SU-DHL-6 (cell line): ENCODE measurements around the gene SHC2.

ENCODE experiments used
- H2AFZ ChIP-seq: fragments of 200-600 bp; sonication (generic); 2 replicates; pipeline ENCODE4 v1.6.1; 2014; ENCODE audit warnings: low read depth, mild to moderate bottlenecking, moderate library complexity, mixed read lengths, antibody characterized with exemption, low read length; ENCODE audit not compliant: severe bottlenecking
- H3F3A ChIP-seq: fragments of 200-600 bp; shearing (Covaris generic); 2 replicates; pipeline ENCODE4 v1.6.0; 2016; ENCODE audit warnings: antibody characterized with exemption, mild to moderate bottlenecking; ENCODE audit not compliant: insufficient read depth
- H3K27ac ChIP-seq: fragments of 200-600 bp; sonication (generic); 2 replicates; pipeline ENCODE4 v1.5.1; 2016; ENCODE audit warnings: low read depth, mild to moderate bottlenecking, low read length, moderate library complexity, mixed read lengths
- H3K27me3 ChIP-seq: fragments of 200-600 bp; sonication (generic), shearing (Covaris generic); 2 replicates; pipeline ENCODE4 v1.6.0; 2014; ENCODE audit warnings: mild to moderate bottlenecking, low read length
- H3K36me3 ChIP-seq: fragments of 200-600 bp; sonication (generic); 2 replicates; pipeline ENCODE4 v1.6.1; 2014; ENCODE audit warnings: mild to moderate bottlenecking, low read length, mixed read lengths
- H3K4me2 ChIP-seq: fragments of 300-600, 200-600 bp; shearing (Covaris generic), sonication (generic); 2 replicates; pipeline ENCODE4 v1.6.0; 2014; ENCODE audit warnings: low read length, low read depth, mild to moderate bottlenecking; ENCODE audit not compliant: poor library complexity, severe bottlenecking
- H3K4me3 ChIP-seq: fragments of 200-600 bp; sonication (generic); 2 replicates; pipeline ENCODE4 v1.5.1; 2014; ENCODE audit warnings: antibody characterized with exemption, low read length, mild to moderate bottlenecking, mixed read lengths; ENCODE audit not compliant: insufficient read depth, poor library complexity, severe bottlenecking
- H3K79me2 ChIP-seq: fragments of 200-600 bp; sonication (generic); 2 replicates; pipeline ENCODE4 v1.6.1; 2014; ENCODE audit warnings: mild to moderate bottlenecking, low read length, moderate library complexity; ENCODE audit not compliant: insufficient read depth
- H3K9ac ChIP-seq: fragments of 200-600 bp; sonication (generic); 2 replicates; pipeline ENCODE4 v1.7.0; 2014; ENCODE audit warnings: mild to moderate bottlenecking, low read length
- H3K9me2 ChIP-seq: fragments of 200-600 bp; sonication (generic); replicated peaks from 2 replicates; pipeline ENCODE4 v1.6.1; 2014; ENCODE audit warnings: low read length; ENCODE audit not compliant: insufficient read depth
- H3K9me3 ChIP-seq: fragments of 200-600 bp; sonication (generic); 2 replicates; pipeline ENCODE4 v1.6.1; 2014; ENCODE audit warnings: low read length, mixed read lengths; ENCODE audit not compliant: insufficient read depth
- H4K20me1 ChIP-seq: fragments of 200-600 bp; sonication (generic); 2 replicates; pipeline ENCODE4 v1.6.1; 2014; ENCODE audit warnings: low read depth, mild to moderate bottlenecking, antibody characterized with exemption, low read length, moderate library complexity, mixed read lengths
- EZH2phosphoT487 ChIP-seq: fragments of 200-600 bp; sonication (generic), shearing (Covaris generic); conservative IDR thresholded peaks from 2 replicates; pipeline ENCODE4 v1.6.1; 2018; ENCODE audit warnings: mild to moderate bottlenecking, antibody characterized with exemption, low read length, moderate library complexity, mixed read lengths
- TF ChIP-seq, protein P1 (sequence below): fragments of 200-600 bp; sonication (generic); IDR thresholded peaks from one replicate; pipeline ENCODE4 v1.5.1; 2017; ENCODE audit warnings: antibody characterized with exemption, mild to moderate bottlenecking, low read length, moderate library complexity; ENCODE audit not compliant: insufficient read depth, poor library complexity, severe bottlenecking

Gene SHC2

DNA sequence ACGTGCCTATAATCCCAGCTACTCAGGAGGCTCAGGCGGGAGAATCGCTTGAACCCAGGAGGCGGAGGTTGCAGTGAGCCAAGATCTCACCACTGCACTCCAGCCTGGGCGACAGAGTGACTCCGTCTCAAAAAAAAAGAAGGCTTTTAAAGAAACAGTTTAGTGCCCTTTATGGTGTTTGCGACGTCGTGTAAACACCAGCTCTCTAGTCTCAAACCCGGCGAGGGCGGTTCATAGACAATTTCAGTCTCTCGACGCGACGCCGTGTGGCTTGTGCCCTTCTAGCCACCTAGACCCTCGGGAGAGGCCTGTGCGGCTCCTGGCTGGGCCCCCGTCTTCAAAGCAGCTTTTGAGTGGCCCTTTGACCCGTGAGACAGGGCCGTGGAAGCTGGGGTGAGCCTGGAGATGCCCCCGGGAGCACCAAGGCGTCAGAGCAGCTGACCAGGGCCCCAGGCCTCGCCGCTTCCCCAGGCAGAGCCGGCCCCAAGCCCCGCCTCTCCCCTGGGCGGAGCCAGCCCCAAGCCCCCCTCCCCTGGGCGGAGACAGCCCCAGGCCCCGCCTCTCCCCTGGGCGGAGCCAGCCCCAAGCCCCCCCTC is 30.4 kb upstream of the SHC2 start:
- H3K27me3 ChIP-seq = no peaks in the 10 kb centered on the region
- H3K9me2 ChIP-seq = no peaks in the 10 kb centered on the region
- no peak overlapping the region for H3K9ac ChIP-seq
- H4K20me1 ChIP-seq = no peaks in the 10 kb centered on the region
- no peak overlapping the region for H3K4me2 ChIP-seq
- H3K27ac ChIP-seq = no peak overlapping the region
- no peaks in the 10 kb centered on the region for H3K36me3 ChIP-seq
- no peak overlapping the region for H2AFZ ChIP-seq
- peaks cover 4% of the 10 kb centered on the region for H3F3A ChIP-seq
- H3K4me3 ChIP-seq = no peak overlapping the region
- no peaks in the 10 kb centered on the region for H3K79me2 ChIP-seq
- no peaks in the 10 kb centered on the region for H3K9me3 ChIP-seq
- TF ChIP-seq EZH2phosphoT487 = no peak
- TF ChIP-seq, protein P1, sequence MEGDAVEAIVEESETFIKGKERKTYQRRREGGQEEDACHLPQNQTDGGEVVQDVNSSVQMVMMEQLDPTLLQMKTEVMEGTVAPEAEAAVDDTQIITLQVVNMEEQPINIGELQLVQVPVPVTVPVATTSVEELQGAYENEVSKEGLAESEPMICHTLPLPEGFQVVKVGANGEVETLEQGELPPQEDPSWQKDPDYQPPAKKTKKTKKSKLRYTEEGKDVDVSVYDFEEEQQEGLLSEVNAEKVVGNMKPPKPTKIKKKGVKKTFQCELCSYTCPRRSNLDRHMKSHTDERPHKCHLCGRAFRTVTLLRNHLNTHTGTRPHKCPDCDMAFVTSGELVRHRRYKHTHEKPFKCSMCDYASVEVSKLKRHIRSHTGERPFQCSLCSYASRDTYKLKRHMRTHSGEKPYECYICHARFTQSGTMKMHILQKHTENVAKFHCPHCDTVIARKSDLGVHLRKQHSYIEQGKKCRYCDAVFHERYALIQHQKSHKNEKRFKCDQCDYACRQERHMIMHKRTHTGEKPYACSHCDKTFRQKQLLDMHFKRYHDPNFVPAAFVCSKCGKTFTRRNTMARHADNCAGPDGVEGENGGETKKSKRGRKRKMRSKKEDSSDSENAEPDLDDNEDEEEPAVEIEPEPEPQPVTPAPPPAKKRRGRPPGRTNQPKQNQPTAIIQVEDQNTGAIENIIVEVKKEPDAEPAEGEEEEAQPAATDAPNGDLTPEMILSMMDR = no peak

DNA sequence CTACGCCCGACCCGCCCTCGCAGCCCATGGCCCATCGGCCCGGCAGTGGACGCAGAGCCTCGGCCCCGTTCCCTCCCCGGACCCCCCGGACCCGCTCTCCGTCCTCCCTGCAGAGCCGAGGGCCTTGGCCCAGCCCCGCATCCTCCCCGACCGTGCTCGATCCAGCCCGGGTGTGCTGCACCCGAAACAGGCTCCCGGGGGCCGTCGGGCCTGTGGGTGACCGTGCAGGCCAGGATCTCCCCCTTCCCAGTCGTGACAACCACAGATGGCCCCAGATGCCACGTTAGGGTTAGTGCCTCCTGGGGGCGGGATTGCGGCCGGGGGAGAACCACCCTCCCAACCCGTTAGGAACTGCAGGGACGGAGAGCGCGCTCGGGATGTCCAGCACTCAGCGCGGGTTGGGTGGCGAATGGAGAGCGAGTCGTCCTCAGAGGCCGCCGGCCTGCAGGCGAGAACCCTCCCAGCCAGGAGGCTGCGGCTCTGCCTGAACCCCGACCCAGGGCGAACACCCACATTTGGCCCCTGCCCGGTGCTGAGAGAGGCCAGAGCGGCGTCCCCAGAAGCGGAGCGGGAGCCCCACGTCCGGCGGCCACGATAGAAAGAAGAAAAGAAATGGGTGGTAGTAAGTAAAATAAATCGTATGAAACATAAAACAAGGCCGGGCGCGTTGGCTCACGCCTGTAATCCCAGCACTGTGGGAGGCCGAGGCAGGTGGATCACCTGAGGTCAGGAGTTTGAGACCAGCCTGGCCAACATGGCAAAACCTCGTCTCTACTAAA is 28.8 kb upstream of the SHC2 start:
- Histone ChIP-seq H2AFZ (peak overlapping the region; percentile 79), H3K27ac (no peak overlapping the region), H3K79me2 (no peaks in the 10 kb centered on the region), H3K9me3 (no peaks in the 10 kb centered on the region), H4K20me1 (no peaks in the 10 kb centered on the region), H3K27me3 (no peaks in the 10 kb centered on the region), H3K9ac (peak overlapping the region; percentile 90), H3K36me3 (no peaks in the 10 kb centered on the region), H3K4me2 (peak overlapping the region; percentile 68), H3K4me3 (peak overlapping the region; percentile 75), H3K9me2 (no peaks in the 10 kb centered on the region), H3F3A (peaks cover 4% of the 10 kb centered on the region)
- TF ChIP-seq EZH2phosphoT487 = no peak
- TF ChIP-seq, protein P1 = no peak

DNA sequence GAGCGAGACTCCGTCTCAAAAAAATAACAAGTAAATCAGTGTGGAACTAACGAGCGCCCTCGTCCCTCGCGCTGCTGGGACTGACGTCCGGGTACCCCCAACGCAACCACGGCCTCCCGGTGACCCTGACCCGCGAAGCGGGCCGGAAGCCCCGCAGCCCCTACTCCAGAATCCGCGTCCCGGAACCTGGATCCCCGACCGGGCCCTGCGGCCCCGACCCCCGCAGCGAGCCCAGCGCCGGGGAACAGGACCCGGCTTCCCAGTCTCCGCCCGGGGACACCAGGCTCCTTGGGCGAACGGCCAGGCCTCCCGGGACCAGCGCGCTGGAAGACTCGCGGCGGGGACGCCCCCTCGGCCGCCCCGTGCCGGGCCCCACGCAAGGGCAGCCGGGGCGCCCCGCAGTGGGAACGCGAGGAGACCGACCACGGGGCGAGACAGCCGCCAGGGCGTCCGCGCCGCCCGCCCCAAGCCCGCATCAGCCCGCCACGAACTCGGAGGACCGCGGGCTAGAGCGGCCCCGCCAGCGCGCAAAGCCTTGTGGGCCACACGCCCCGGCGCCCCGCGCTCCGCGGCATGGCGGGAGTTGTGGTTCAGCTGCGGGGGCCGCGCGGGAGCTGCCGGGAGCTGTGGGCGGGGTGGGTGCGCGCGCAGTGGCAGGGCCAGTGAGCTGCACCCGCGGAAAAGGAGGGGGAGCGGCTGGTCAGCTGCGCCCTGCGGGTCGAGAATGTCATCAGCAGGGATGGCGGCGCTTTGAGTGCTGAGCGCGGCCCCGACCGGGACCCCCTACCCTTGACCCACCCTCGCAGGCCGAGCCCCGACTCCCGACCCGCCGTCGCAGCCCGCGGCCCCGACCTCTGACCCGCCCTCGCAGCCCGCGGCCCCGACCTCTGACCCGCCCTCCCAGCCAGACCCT is 27.9 kb upstream of the SHC2 start:
- peaks cover 4% of the 10 kb centered on the region for H3F3A ChIP-seq
- no peaks in the 10 kb centered on the region for H3K36me3 ChIP-seq
- no peaks in the 10 kb centered on the region for H4K20me1 ChIP-seq
- no peaks in the 10 kb centered on the region for H3K9me2 ChIP-seq
- no peaks in the 10 kb centered on the region for H3K27me3 ChIP-seq
- H3K4me2 ChIP-seq = peak overlapping the region; percentile 70
- H3K9me3 ChIP-seq = no peaks in the 10 kb centered on the region
- H3K27ac ChIP-seq = peak overlapping the region; percentile 54
- TF ChIP-seq, protein P1 = no peak
- no peak for TF ChIP-seq EZH2phosphoT487
- H3K9ac ChIP-seq = peak overlapping the region; percentile 90
- H3K79me2 ChIP-seq = no peaks in the 10 kb centered on the region
- peak overlapping the region; percentile 75 for H3K4me3 ChIP-seq
- peak overlapping the region; percentile 79 for H2AFZ ChIP-seq
